Measurements from ENCODE around the gene ERG.

DNA sequence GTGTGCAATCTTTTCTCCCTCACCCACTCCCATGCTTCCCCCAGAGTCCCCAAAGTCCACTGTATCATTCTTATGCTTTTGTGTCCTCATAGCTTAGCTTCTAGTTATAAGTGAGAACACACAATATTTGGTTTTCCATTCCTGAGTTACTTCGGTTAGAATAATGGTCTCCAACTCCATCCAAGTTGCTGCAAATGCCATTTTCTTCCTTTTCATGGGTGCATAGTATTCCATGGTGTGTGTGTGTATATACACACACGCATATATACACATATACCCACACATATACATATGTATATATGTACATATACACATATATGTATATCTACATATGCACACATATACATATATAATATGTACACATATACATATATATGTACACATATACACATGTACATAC lies 69.3 kb downstream of the ERG start:
- TF ChIP-seq CTCF (conservative IDR thresholded peaks at IDR 0.05; ENCODE audit: low read length): no peak
- no peak for TF ChIP-seq EZH2phosphoT487 (IDR thresholded peaks at IDR 0.05; ENCODE audit: borderline replicate concordance, low read depth, low read length)

Measured in OCI-LY7 (cell line).